B cell (primary cell): ENCODE data around the gene PHAX. TPM values are rescaled to one million over a fixed set of nuclear protein-coding genes. Genes with fewer than 3 reads are reported as not detected.
"Not testable (repeated sequence)": the region's sequence is repeated elsewhere in the genome, so short reads cannot be mapped to it uniquely, and the experiment has no call there.

Experiments
- ATAC-seq: fragments of 200-7000 bp; cut with Tn5 transposase; one replicate; pipeline ENCODE4 v1.10.0; 2021; ENCODE audit warnings: low read depth, mild to moderate bottlenecking, moderate number of reproducible peaks, moderate library complexity
- CTCF ChIA-PET: fragments of 350-600 bp; sonication (Branson Sonifier 250); formaldehyde crosslinking; loops from one replicate; lab custom pipeline; 2021; ENCODE audit warnings: antibody characterized with exemption, inconsistent platforms; lab: Charles Lee
- POLR2A ChIA-PET: fragments of 350-600 bp; sonication (Branson Sonifier 250); formaldehyde crosslinking; loops from one replicate; lab custom pipeline; 2021; ENCODE audit warnings: antibody characterized with exemption; lab: Charles Lee
- DNase-seq: peaks from one replicate; pipeline ENCODE4 v3.0.0; 2013
- H2AFZ ChIP-seq: 2 replicates; pipeline ENCODE4 v1.6.1; 2012; ENCODE audit warnings: mild to moderate bottlenecking, low read depth, low read length; ENCODE audit not compliant: insufficient read depth, poor library complexity, severe bottlenecking
- H3K27ac ChIP-seq, 2 donors: 1 replicate in 1 of 2; 2 replicates in 1 of 2; pipeline ENCODE4 v1.5.1; 2012 to 2013; ENCODE audit warnings: low read length in 2 of 2, mild to moderate bottlenecking in 2 of 2, moderate library complexity in 1 of 2
- H3K27me3 ChIP-seq, 4 experiments: fragments of 200-600 bp in 1 of 4; sonication (generic) in 1 of 4; replicated peaks in 1 of 4; 1 replicate in 2 of 4; 2 replicates in 2 of 4; pipeline versions ENCODE4 v1.6.1 to v1.7.0; 2013 to 2016; ENCODE audit warnings: low read length in 3 of 4, mild to moderate bottlenecking in 2 of 4, mixed read lengths in 1 of 4, moderate library complexity in 1 of 4; ENCODE audit not compliant: insufficient read depth in 4 of 4, control insufficient read depth in 3 of 4; ENCODE audit errors: control extremely low read depth in 1 of 4
- H3K36me3 ChIP-seq, 2 experiments: replicated peaks in 1 of 2; 1 replicate in 1 of 2; 2 replicates in 1 of 2; pipeline versions ENCODE4 v1.6.1 to v1.7.1; 2013; ENCODE audit warnings: low read length in 1 of 2; ENCODE audit not compliant: insufficient read depth in 2 of 2, control insufficient read depth in 1 of 2; ENCODE audit errors: control extremely low read depth in 1 of 2, extremely low read depth in 1 of 2
- H3K4me1 ChIP-seq, 2 donors: fragments of 200-600 bp in 1 of 2; sonication (generic) in 1 of 2; 1 replicate in 1 of 2; 2 replicates in 1 of 2; pipeline versions ENCODE4 v1.5.1 to v1.6.1; 2013 to 2017; ENCODE audit warnings: low read length in 2 of 2; ENCODE audit not compliant: control insufficient read depth in 2 of 2, insufficient read depth in 2 of 2
- H3K4me2 ChIP-seq: replicated peaks from 2 replicates; pipeline ENCODE3; 2012; ENCODE audit warnings: mild to moderate bottlenecking, low read depth, low read length; ENCODE audit not compliant: poor library complexity, severe bottlenecking
- H3K4me3 ChIP-seq, 5 experiments: fragments of 200-600 bp in 1 of 5; sonication (generic) in 1 of 5; 1 replicate in 3 of 5; 2 replicates in 2 of 5; pipeline versions ENCODE4 v1.5.1 to v1.7.0; 2011 to 2016; ENCODE audit warnings: low read length in 4 of 5, mild to moderate bottlenecking in 4 of 5, low read depth in 2 of 5, control low read depth in 1 of 5, moderate library complexity in 1 of 5; ENCODE audit not compliant: insufficient read depth in 1 of 5; ENCODE audit errors: control extremely low read depth in 1 of 5, extremely low read depth in 1 of 5
- H3K79me2 ChIP-seq: fragments of 200-600 bp; sonication (generic); one replicate; pipeline ENCODE4 v1.6.0; 2016; ENCODE audit warnings: low read length; ENCODE audit not compliant: control insufficient read depth, insufficient read depth
- H3K9ac ChIP-seq: fragments of 200-600 bp; sonication (generic); 2 replicates; pipeline ENCODE4 v1.6.1; 2017; ENCODE audit warnings: mild to moderate bottlenecking, low read length, moderate library complexity
- H3K9me3 ChIP-seq, 3 donors: one replicate each; pipeline versions ENCODE4 v1.6.1 to v1.7.1; 2013; ENCODE audit warnings: low read length in 2 of 3; ENCODE audit not compliant: control insufficient read depth in 2 of 3, insufficient read depth in 1 of 3; ENCODE audit errors: control extremely low read depth in 1 of 3
- H4K20me1 ChIP-seq: 2 replicates; pipeline ENCODE4 v1.6.0; 2012; ENCODE audit warnings: mild to moderate bottlenecking, low read length; ENCODE audit not compliant: insufficient read depth, control insufficient read depth, poor library complexity, severe bottlenecking
- H3K27ac Mint-ChIP-seq: one replicate; pipeline ENCODE4 v1.8.0; 2021; ENCODE audit warnings: mixed read lengths
- H3K27me3 Mint-ChIP-seq: one replicate; pipeline ENCODE4 v1.8.0; 2021; ENCODE audit warnings: mixed read lengths
- H3K4me1 Mint-ChIP-seq: one replicate; pipeline ENCODE4 v1.8.0; 2021; ENCODE audit warnings: mixed read lengths
- H3K4me3 Mint-ChIP-seq: one replicate; pipeline ENCODE4 v1.8.0; 2021; ENCODE audit warnings: mixed read lengths
- H3K9me3 Mint-ChIP-seq: one replicate; pipeline ENCODE4 v1.8.0; 2022; ENCODE audit warnings: mixed read lengths; ENCODE audit not compliant: insufficient read depth
- EZH2 ChIP-seq: IDR thresholded peaks from 2 replicates; pipeline ENCODE4 v1.6.1; 2012; ENCODE audit warnings: borderline replicate concordance, low read depth, mild to moderate bottlenecking, moderate library complexity, low read length; ENCODE audit not compliant: insufficient read depth, poor library complexity, severe bottlenecking
- WGBS: methylation state at CpG from one replicate; pipeline ENCODE4 v1.1.5; 2013; ENCODE audit warnings: missing lambda C conversion rate; ENCODE audit not compliant: insufficient coverage; 5-methylcytosine and 5-hydroxymethylcytosine counted together
- intact Hi-C: fragments of 100-400 bp; cut with micrococcal nuclease; formaldehyde crosslinking; loops from one replicate; pipeline ENCODE4 v1.10.0; 2022
- polyA plus RNA-seq: library from polyadenylated mRNA; depleted of rRNA; stranded (reverse); fragments of >200 nt; gene quantifications from 2 replicates; pipeline ENCODE4 v1.2.3, GENCODE V29; 2012
- total RNA-seq, 2 donors: library from RNA; stranded (reverse); fragments of 120-200 nt in 1 of 2; gene quantifications; 1 replicate in 1 of 2; 2 replicates in 1 of 2; pipeline versions ENCODE4 v1.2.3 to v1.2.4, GENCODE V29; 2013 to 2022
- TF ChIP-seq, protein P1 (sequence below): fragments of 200-600 bp; IDR thresholded peaks from one replicate; pipeline ENCODE4 v1.8.0; 2022; ENCODE audit warnings: antibody characterized with exemption, mild to moderate bottlenecking

Gene PHAX
- total and polyA plus RNA-seq, 2 donors (not counting 1 experiment from before 2014, with no cell fraction given): 7.1 to 43.9 TPM

DNA sequence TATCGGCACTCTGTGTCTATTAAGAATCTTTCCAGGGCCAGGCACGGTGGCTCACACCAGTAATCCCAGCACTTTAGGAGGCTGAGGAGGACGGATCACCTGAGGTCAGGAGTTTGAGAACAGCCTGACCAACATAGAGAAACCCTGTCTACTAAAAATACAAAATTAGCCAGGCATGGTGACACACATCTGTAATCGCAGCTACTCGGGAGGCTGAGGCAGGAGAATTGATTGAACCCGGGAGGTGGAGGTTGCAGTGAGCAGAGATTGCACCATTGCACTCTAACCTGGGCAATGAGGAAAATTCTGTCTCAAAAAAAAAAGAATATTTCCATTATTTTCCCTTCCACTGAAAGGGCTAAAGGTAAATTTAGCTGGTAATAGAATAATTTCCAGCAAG, 49.0 kb downstream of the PHAX start:
- H4K20me1 ChIP-seq, H3K9ac ChIP-seq, H2AFZ ChIP-seq, ATAC-seq, H3K79me2 ChIP-seq, H3K9me3 Mint-ChIP-seq, intact Hi-C loops, H3K4me2 ChIP-seq, H3K4me1 ChIP-seq, H3K27ac ChIP-seq, DNase-seq, H3K27me3 ChIP-seq, H3K4me3 ChIP-seq, H3K4me3 Mint-ChIP-seq, H3K4me1 Mint-ChIP-seq, H3K27ac Mint-ChIP-seq, H3K36me3 ChIP-seq: not testable (repeated sequence)
- WGBS: 92% methylated on average over 2 of the region's 6 CpGs
- CTCF ChIA-PET: interaction anchor here (1.2 kb wide), 1 partner anchor 9 kb away, joined by 5 read pairs; no protein-coding TSS in a partner anchor
- POLR2A ChIA-PET: interaction anchor here (0.6 kb wide), 1 partner anchor 106 kb away, joined by 5 read pairs; no protein-coding TSS in a partner anchor
- peaks cover 15% of the 10 kb centered on the region for H3K27me3 Mint-ChIP-seq
- H3K9me3 ChIP-seq: peaks cover 0 to 12% (median 8%) of the 10 kb centered on the region in 3 donors

DNA sequence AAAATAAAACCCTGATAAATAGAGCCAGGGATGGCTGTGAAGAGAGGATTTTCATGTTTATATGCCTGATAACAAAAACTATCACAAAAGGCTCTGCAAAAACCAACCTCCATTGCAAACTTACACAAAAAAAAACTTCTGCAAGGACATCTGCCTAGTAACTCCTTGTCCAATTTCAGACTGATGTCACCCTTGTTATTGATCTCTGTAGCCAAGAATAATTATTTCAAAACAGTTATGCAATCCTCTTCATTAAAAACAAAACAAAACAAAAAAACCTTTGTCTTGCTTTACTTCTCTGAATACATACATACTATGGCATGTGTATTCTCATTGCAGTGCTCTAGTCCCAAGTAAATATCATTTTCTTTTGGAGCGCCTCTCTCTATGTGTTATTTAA, 49.7 kb downstream of the PHAX start:
- WGBS: no CpG with 5 or more reads among the region's 1 CpG

More for the DNA sequence above, 49.7 kb downstream of the PHAX start:
- H3K27ac Mint-ChIP-seq: no peak overlapping the region
- Histone ChIP-seq H3K9ac (no peak overlapping the region), H3K27me3 (no peaks in the 10 kb centered on the region), H3K9me3 (peaks cover 0 to 6% (median 4%) of the 10 kb centered on the region in 3 donors), H3K4me1 (no peaks in the 10 kb centered on the region), H2AFZ (no peak overlapping the region), H3K4me3 (no peak overlapping the region), H3K27ac (no peak overlapping the region), H3K79me2 (no peaks in the 10 kb centered on the region), H4K20me1 (no peaks in the 10 kb centered on the region), H3K36me3 (no peaks in the 10 kb centered on the region), H3K4me2 (no peak overlapping the region)
- peaks cover under 1% of the 10 kb centered on the region for H3K9me3 Mint-ChIP-seq
- H3K27me3 Mint-ChIP-seq: peaks cover 15% of the 10 kb centered on the region
- H3K4me3 Mint-ChIP-seq: no peak overlapping the region
- CTCF ChIA-PET: interaction anchor here (1.2 kb wide), 1 partner anchor 9 kb away, joined by 5 read pairs; no protein-coding TSS in a partner anchor
- intact Hi-C loops: no loop called here
- no peak for ATAC-seq
- no peak for DNase-seq
- TF ChIP-seq, protein P1, sequence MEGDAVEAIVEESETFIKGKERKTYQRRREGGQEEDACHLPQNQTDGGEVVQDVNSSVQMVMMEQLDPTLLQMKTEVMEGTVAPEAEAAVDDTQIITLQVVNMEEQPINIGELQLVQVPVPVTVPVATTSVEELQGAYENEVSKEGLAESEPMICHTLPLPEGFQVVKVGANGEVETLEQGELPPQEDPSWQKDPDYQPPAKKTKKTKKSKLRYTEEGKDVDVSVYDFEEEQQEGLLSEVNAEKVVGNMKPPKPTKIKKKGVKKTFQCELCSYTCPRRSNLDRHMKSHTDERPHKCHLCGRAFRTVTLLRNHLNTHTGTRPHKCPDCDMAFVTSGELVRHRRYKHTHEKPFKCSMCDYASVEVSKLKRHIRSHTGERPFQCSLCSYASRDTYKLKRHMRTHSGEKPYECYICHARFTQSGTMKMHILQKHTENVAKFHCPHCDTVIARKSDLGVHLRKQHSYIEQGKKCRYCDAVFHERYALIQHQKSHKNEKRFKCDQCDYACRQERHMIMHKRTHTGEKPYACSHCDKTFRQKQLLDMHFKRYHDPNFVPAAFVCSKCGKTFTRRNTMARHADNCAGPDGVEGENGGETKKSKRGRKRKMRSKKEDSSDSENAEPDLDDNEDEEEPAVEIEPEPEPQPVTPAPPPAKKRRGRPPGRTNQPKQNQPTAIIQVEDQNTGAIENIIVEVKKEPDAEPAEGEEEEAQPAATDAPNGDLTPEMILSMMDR: no peak
- no peak for TF ChIP-seq EZH2
- H3K4me1 Mint-ChIP-seq: no peaks in the 10 kb centered on the region
- POLR2A ChIA-PET: no interaction called here
